SK-N-SH (cell line): ENCODE results near the gene ATP6V1B1. TPM values are rescaled to one million over a fixed set of nuclear protein-coding genes. Genes with fewer than 3 reads are reported as not detected.

Experiments used
- CTCF ChIA-PET: fragments of 300-600, 350-600 bp; formaldehyde crosslinking; extraction: SDS; loops from one replicate; lab custom pipeline; 2021; lab: Yijun Ruan, JAX
- POLR2A ChIA-PET: fragments of 350-600 bp; sonication (Branson Sonifier 250); formaldehyde crosslinking; extraction: SDS; loops from one replicate; lab custom pipeline; 2020; ENCODE audit warnings: antibody characterized with exemption, inconsistent platforms; lab: Yijun Ruan, JAX
- DNase-seq: peaks from one replicate; pipeline ENCODE4 v3.0.0; 2012
- H2AFZ ChIP-seq: fragments of 200-600 bp; sonication (generic); 2 replicates; pipeline ENCODE4 v1.8.1; 2016; ENCODE audit warnings: antibody characterized with exemption, mild to moderate bottlenecking, low read depth
- H3F3A ChIP-seq: fragments of 200-600 bp; sonication (generic); replicated peaks from 2 replicates; pipeline ENCODE3; 2016; ENCODE audit warnings: antibody characterized with exemption, mild to moderate bottlenecking; ENCODE audit not compliant: insufficient read depth
- H3K27ac ChIP-seq, 2 experiments: fragments of 200-500 bp in 1 of 2; fragments of 200-600 bp in 1 of 2; sonication (Bioruptor generic) in 1 of 2; sonication (generic), shearing (Covaris generic) in 1 of 2; 2 replicates each; pipeline versions ENCODE4 v1.5.1 to v1.6.1; 2014 to 2016; ENCODE audit warnings: low read depth in 2 of 2, inconsistent platforms in 1 of 2, low read length in 1 of 2, mild to moderate bottlenecking in 1 of 2, mixed read lengths in 1 of 2
- H3K27me3 ChIP-seq: fragments of 200-600 bp; sonication (generic), shearing (Covaris generic); 2 replicates; pipeline ENCODE4 v1.6.1; 2016; ENCODE audit warnings: mixed run types; ENCODE audit not compliant: insufficient read depth
- H3K36me3 ChIP-seq, 2 experiments: fragments of 200-500 bp in 1 of 2; fragments of 200-600 bp in 1 of 2; sonication (Bioruptor generic) in 1 of 2; sonication (generic) in 1 of 2; replicated peaks in 1 of 2; 2 replicates each; pipeline versions ENCODE3 to v1.5.1; 2014 to 2016; ENCODE audit warnings: low read length in 1 of 2, mild to moderate bottlenecking in 1 of 2; ENCODE audit not compliant: insufficient read depth in 2 of 2, control insufficient read depth in 1 of 2
- H3K4me1 ChIP-seq, 2 experiments: fragments of 200-500 bp in 1 of 2; fragments of 200-600 bp in 1 of 2; sonication (Bioruptor generic) in 1 of 2; sonication (generic), shearing (Covaris generic) in 1 of 2; 2 replicates each; pipeline versions ENCODE4 v1.5.1 to v1.6.1; 2014 to 2016; ENCODE audit warnings: low read depth in 1 of 2, low read length in 1 of 2, mixed run types in 1 of 2; ENCODE audit not compliant: insufficient read depth in 2 of 2, control insufficient read depth in 1 of 2
- H3K4me2 ChIP-seq: fragments of 200-600 bp; sonication (generic), shearing (Covaris generic); 2 replicates; pipeline ENCODE4 v1.6.1; 2017; ENCODE audit warnings: mixed run types
- H3K4me3 ChIP-seq, 2 experiments: fragments of 200-500 bp in 1 of 2; fragments of 200-600 bp in 1 of 2; sonication (Bioruptor generic) in 1 of 2; sonication (generic), shearing (Covaris generic) in 1 of 2; 2 replicates each; pipeline versions ENCODE4 v1.5.1 to v1.8.1; 2014 to 2016; ENCODE audit warnings: low read depth in 2 of 2, inconsistent platforms in 1 of 2, low read length in 1 of 2, mild to moderate bottlenecking in 1 of 2, mixed read lengths in 1 of 2, moderate library complexity in 1 of 2
- H3K79me2 ChIP-seq: fragments of 200-600 bp; sonication (generic); 2 replicates; pipeline ENCODE4 v1.8.1; 2017; ENCODE audit warnings: mild to moderate bottlenecking; ENCODE audit not compliant: insufficient read depth
- H3K9ac ChIP-seq: fragments of 200-600 bp; sonication (generic); 2 replicates; pipeline ENCODE4 v1.6.1; 2017; ENCODE audit warnings: mixed run types
- H3K9me2 ChIP-seq: fragments of 200-600 bp; sonication (generic); 2 replicates; pipeline ENCODE4 v1.6.1; 2017; ENCODE audit warnings: mixed run types
- H3K9me3 ChIP-seq: fragments of 200-600 bp; sonication (generic); 2 replicates; pipeline ENCODE4 v1.6.1; 2017; ENCODE audit warnings: mixed run types, mild to moderate bottlenecking, moderate library complexity
- H4K20me1 ChIP-seq: fragments of 200-600 bp; sonication (generic); 2 replicates; pipeline ENCODE4 v1.6.1; 2017; ENCODE audit warnings: mild to moderate bottlenecking, mixed run types; ENCODE audit not compliant: insufficient read depth
- CHD2 ChIP-seq: fragments of 150-350 bp; IDR thresholded peaks from 2 replicates; pipeline ENCODE4 v1.6.1; 2018; ENCODE audit warnings: low read length; ENCODE audit not compliant: partially characterized antibody
- CTCF ChIP-seq: fragments of 200-600 bp; sonication (generic); IDR thresholded peaks from 2 replicates; pipeline ENCODE4 v1.6.1; 2017; ENCODE audit warnings: antibody characterized with exemption, mild to moderate bottlenecking, moderate library complexity
- EP300 ChIP-seq, 2 experiments: IDR thresholded peaks; 2 replicates each; pipeline versions ENCODE4 v1.4.0 to v1.6.1; 2012; ENCODE audit warnings: borderline replicate concordance in 1 of 2, low read depth in 1 of 2, low read length in 1 of 2
- FOSL2 ChIP-seq: IDR thresholded peaks from 2 replicates; pipeline ENCODE4 v1.4.0; 2012; ENCODE audit warnings: low read depth, mild to moderate bottlenecking, moderate library complexity, borderline replicate concordance
- MXI1 ChIP-seq: IDR thresholded peaks from 2 replicates; pipeline ENCODE4 v1.6.1; 2012; ENCODE audit warnings: mild to moderate bottlenecking, low read depth, low read length, improper control_type of control experiment
- NRF1 ChIP-seq: IDR thresholded peaks from 2 replicates; pipeline ENCODE4 v1.6.1; 2012; ENCODE audit warnings: low read depth, mild to moderate bottlenecking, low read length
- POLR2AphosphoS5 ChIP-seq: IDR thresholded peaks from 2 replicates; pipeline ENCODE4 v1.6.1; 2012; ENCODE audit warnings: low read depth, low read length
- RCOR1 ChIP-seq: fragments of 150-350 bp; IDR thresholded peaks from 2 replicates; pipeline ENCODE4 v1.6.1; 2017; ENCODE audit warnings: antibody characterized with exemption, low read length
- REST ChIP-seq: IDR thresholded peaks from 2 replicates; pipeline ENCODE4 v1.6.1; 2012; ENCODE audit warnings: mild to moderate bottlenecking, low read depth, low read length, moderate library complexity
- RXRA ChIP-seq: IDR thresholded peaks from 2 replicates; pipeline ENCODE4 v1.4.0; 2012; ENCODE audit warnings: low read depth, mild to moderate bottlenecking, borderline replicate concordance
- SIN3A ChIP-seq: IDR thresholded peaks from 2 replicates; pipeline ENCODE4 v1.6.1; 2012; ENCODE audit warnings: low read depth, mild to moderate bottlenecking, low read length, moderate library complexity, borderline replicate concordance
- TAF1 ChIP-seq: IDR thresholded peaks from 2 replicates; pipeline ENCODE4 v1.6.1; 2012; ENCODE audit warnings: low read depth, mild to moderate bottlenecking, low read length, moderate library complexity, borderline replicate concordance
- USF2 ChIP-seq: fragments of 150-350 bp; IDR thresholded peaks from 2 replicates; pipeline ENCODE4 v1.6.1; 2017; ENCODE audit warnings: antibody characterized with exemption, low read length, low read depth, borderline replicate concordance
- YY1 ChIP-seq: IDR thresholded peaks from 2 replicates; pipeline ENCODE4 v1.4.0; 2012; ENCODE audit warnings: low read depth, mild to moderate bottlenecking
- WGBS: methylation state at CpG from one replicate; pipeline ENCODE4 v1.1.6; 2017; ENCODE audit warnings: low lambda C conversion rate; 5-methylcytosine and 5-hydroxymethylcytosine counted together
- polyA plus RNA-seq, 3 experiments: library from polyadenylated mRNA; depleted of rRNA; stranded (reverse); fragments of >200 nt; gene quantifications; 2 replicates each; pipeline ENCODE4 v1.2.3, GENCODE V29; 2012

ATP6V1B1 gene
- polyA plus RNA-seq, 1 of the 3 experiments (the other 2 are of a cell fraction) = 4.9 TPM

GRCh38 chr2:70994699-70995425, 59.2 kb downstream of the ATP6V1B1 start, which contains the start of gene TEX261:
TSS of gene TEX261 (minus strand) at chr2:70994873. CDS start at chr2:70994757, 116 bp downstream.
- Histone ChIP-seq H3K9me3 (no peaks in the 10 kb centered on the region), H3K4me3 (peak within 1 kb of the TSS; percentile 75 to 91), H3K36me3 (peaks cover 0 to 16% of the 10 kb centered on the region in 2 experiments), H3K4me1 (peaks cover 9 to 14% of the 10 kb centered on the region in 2 experiments; a peak in 1 of 4 replicates), H3K9me2 (no peaks in the 10 kb centered on the region), H3K79me2 (peaks cover 31% of the 10 kb centered on the region), H3K27ac (peak within 1 kb of the TSS in 1 of 2 experiments; percentile 66; a peak in 1 of 4 replicates), H3K9ac (peak within 1 kb of the TSS; percentile 73), H2AFZ (peak within 1 kb of the TSS; percentile 97), H3F3A (no peaks in the 10 kb centered on the region), H3K27me3 (no peaks in the 10 kb centered on the region), H3K4me2 (peak within 1 kb of the TSS; percentile 98), H4K20me1 (peaks cover 8% of the 10 kb centered on the region; the same call in 1 of the 2 replicates)
- TF ChIP-seq POLR2AphosphoS5 = peak; percentile 29; the same call in 1 of the 2 replicates
- TF ChIP-seq USF2 = no peak
- peak; percentile 50; the same call in 1 of the 2 replicates for TF ChIP-seq MXI1
- peak in 1 of 2 experiments; percentile 3; a peak in 1 of 4 replicates for TF ChIP-seq EP300 (IDR thresholded peaks at IDR 0.05; ENCODE audit: borderline replicate concordance in 1 of 2, low read depth in 1 of 2, low read length in 1 of 2)
- no peak for TF ChIP-seq REST
- TF ChIP-seq RXRA = no peak
- TF ChIP-seq SIN3A = peak; percentile 69; the same call in 1 of the 2 replicates
- 0 out of 2 replicates have a peak, but pooled peaks have one; percentile 12 for TF ChIP-seq NRF1
- no peak for TF ChIP-seq RCOR1
- TF ChIP-seq TAF1 = peak; percentile 43; the same call in 1 of the 2 replicates
- peak; percentile 47 for TF ChIP-seq CHD2
- TF ChIP-seq FOSL2 = no peak
- peak; percentile 63 for TF ChIP-seq CTCF
- TF ChIP-seq YY1 = peak; percentile 52
- 2% methylated on average over 11 of the region's 65 CpGs for WGBS
- DNase-seq = peak; percentile 98
- POLR2A ChIA-PET = no interaction called here
- CTCF ChIA-PET = interaction anchor here (1.3 kb wide), 1 partner anchor 9 kb away, joined by 3 read pairs; no protein-coding TSS in a partner anchor
